ENCODE data around the gene TRAF2.
"Not testable (repeated sequence)": the region's sequence is repeated elsewhere in the genome, so short reads cannot be mapped to it uniquely, and the experiment has no call there.

Gene TRAF2, protein sequence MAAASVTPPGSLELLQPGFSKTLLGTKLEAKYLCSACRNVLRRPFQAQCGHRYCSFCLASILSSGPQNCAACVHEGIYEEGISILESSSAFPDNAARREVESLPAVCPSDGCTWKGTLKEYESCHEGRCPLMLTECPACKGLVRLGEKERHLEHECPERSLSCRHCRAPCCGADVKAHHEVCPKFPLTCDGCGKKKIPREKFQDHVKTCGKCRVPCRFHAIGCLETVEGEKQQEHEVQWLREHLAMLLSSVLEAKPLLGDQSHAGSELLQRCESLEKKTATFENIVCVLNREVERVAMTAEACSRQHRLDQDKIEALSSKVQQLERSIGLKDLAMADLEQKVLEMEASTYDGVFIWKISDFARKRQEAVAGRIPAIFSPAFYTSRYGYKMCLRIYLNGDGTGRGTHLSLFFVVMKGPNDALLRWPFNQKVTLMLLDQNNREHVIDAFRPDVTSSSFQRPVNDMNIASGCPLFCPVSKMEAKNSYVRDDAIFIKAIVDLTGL

DNA sequence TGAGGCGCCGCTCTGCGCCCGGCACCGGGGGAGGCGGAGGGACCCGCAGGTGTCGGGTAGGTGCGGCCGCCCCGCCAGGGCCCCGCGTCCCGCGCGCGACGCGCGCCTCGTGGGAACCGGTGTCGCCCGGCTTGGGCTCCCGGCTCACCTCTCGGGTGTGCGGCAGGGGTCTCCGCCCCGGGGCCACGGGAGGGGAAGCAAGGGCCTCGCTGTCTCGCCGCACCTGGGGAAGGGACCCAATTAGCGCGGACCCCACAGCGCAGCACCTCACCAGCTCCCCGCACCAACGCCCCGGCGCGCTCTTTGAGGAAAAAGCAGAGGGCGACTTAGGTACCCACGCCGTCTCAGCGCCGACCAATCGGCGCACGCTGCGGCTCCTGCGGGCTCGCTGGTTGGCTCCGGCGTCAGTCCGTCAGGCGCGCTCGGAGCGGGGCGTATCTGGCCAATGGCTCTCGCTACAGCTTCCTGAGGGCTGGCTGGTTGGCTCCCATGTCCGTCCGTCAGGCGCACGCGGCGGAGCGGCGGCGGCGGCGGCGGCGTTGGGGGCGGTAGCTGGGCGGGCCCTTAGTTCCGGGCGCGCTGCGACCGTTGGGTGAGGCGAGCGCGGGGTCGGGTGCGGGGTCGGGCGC is at the start of gene TRAF2:
TSS of gene TRAF2 (plus strand) at position 567 of the 629 bp plus-strand sequence. CDS start 12,225 bp downstream, outside the sequence.
- peak; percentile 99 for DNase-seq (ENCODE audit: low spot score)

DNA sequence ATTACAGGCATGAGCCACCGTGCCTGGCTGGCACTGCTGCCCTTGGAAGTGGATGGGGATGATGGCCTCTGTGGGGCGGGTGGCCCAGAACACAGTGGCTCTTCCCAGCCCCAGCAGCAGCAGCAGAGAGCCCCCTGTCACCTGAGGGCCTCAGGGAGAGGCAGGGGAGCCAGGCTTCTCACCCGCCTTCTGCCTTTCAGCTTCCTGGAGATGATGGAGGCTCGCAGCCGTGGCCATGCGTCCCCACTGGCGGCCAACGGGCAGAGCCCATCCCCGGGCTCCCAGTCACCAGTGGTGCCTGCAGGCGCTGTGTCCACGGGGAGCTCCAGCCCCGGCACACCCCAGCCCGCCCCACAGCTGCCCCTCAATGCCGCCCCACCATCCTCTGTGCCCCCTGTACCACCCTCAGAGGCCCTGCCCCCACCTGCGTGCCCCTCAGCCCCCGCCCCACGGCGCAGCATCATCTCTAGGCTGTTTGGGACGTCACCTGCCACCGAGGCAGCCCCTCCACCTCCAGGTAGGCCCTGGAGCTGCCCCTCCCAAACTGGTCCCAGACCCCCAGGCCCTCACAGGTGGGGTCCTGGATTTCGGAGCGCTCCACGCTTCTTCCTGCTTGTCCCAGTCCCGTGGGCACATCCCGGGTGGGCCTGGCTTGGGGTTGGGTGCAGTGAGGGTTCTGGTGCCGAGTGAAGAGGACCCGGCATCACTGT is 49.0 kb upstream of the TRAF2 start:
- DNase-seq (ENCODE audit: low spot score): no peak

DNA sequence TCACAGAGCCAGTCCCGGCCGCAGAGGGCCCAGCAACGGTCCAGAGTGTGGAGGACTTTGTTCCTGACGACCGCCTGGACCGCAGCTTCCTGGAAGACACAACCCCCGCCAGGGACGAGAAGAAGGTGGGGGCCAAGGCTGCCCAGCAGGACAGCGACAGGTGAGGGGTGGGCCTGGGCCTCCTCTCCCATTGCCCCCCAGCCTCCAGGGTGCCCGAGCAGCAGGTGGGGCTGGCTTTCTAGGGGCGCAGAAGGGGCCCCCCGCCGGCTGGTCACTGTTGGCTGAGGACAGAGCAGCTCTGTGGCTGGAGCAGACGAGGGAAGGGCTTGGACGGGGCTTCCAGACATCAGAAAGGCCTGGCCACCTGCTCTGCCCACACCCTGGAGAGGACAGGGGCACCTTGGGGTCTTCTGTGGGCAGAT is 48.4 kb upstream of the TRAF2 start:
- not testable (repeated sequence) for DNase-seq (ENCODE audit: low spot score)

DNA sequence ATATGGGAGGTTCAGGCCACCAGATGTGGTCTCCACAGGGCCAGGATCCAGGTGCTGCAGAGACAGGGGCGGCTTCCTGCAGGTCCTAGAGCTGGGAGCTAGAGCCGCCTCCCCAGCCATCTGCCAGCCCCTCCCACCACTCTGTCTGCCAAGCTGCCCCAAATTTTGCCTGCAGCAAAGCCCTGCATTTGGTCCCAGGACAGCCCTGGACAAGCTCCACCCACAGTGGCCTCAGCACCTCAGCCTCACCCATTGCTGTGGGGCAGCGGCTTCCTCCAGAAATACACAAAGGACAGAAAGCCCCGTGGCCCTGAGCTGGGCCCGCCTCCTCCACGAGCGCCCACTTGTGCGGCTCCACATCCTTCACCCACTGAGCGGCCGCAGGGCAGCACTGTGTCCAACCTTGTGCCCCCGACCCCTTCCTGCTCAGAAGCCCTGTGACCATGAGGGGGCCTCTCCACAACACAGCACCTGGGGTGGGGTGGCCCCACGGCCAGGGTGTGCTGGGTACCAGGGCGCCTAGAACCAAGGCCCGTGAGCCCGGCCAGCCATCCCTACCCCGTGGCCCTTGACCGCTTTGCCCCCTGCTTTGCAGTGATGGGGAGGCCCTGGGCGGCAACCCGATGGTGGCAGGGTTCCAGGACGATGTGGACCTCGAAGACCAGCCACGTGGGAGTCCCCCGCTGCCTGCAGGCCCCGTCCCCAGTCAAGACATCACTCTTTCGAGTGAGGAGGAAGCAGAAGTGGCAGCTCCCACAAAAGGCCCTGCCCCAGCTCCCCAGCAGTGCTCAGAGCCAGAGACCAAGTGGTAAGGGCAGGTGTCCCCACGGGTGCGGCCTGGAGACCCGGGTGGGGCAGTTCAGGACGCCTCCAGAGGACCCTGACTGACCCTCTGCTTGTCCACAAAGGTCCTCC is 47.7 kb upstream of the TRAF2 start:
- no peak for DNase-seq (ENCODE audit: low spot score)

DNA sequence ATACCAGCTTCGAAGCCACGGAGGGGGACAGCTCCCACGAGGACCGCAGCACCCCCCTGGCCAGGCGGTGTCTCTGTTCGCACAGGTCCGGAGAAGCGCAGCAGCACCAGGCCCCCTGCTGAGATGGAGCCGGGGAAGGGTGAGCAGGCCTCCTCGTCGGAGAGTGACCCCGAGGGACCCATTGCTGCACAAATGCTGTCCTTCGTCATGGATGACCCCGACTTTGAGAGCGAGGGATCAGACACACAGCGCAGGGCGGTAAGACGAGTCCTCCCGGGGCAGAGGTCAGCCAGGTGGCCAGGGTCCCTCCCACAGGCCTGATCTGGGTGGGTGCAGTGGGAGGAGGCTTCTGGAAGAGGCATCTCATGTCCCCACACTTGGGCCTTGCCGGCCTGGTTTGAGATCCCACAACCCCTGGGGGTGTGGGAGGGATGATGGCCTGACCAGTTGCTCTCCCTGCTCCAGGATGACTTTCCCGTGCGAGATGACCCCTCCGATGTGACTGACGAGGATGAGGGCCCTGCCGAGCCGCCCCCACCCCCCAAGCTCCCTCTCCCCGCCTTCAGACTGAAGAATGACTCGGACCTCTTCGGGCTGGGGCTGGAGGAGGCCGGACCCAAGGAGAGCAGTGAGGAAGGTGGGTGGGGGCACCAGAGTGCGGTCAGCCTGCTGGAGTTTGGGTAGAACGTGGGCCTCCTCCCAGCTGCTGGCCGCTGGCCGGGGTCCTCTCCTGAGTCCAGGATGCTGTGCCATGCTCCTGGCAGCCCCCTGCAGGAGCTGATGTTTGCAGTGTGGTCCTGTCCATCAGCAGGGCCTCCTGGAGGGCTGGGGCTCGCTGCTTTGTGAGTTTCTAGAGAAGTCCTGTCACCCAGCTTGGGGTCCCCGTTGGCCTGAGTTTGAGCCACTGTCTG is 46.8 kb upstream of the TRAF2 start:
- DNase-seq (ENCODE audit: low spot score): no peak

DNA sequence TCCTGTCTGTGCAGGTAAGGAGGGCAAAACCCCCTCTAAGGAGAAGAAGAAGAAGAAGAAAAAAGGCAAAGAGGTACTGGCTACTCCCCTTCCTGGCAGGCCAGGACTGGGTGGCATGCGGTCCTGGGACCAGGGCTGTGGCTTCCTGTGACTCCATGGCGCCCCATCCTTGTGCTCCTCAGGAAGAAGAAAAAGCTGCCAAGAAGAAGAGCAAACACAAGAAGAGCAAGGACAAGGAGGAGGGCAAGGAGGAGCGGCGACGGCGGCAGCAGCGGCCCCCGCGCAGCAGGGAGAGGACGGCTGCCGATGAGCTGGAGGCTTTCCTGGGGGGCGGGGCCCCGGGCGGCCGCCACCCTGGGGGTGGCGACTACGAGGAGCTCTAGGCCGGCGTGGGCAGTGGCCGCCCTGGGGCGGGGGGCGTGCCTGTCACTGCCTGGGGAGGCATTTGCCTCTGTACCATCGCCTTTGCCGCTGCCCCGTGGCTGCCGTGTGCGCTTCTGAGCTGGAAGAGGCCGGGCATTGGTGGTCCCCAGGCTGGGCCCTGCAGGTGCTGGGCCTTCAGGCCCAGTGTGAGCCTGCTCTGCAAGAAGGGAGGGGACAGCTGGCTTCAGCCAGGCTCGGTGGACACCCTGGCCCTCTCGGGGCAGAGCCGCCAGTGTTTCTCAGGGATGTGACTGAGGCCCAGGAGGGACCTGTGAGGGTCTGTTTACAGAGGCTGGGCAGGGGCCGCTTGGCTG is 46.0 kb upstream of the TRAF2 start:
- DNase-seq (ENCODE audit: low spot score): no peak

DNA sequence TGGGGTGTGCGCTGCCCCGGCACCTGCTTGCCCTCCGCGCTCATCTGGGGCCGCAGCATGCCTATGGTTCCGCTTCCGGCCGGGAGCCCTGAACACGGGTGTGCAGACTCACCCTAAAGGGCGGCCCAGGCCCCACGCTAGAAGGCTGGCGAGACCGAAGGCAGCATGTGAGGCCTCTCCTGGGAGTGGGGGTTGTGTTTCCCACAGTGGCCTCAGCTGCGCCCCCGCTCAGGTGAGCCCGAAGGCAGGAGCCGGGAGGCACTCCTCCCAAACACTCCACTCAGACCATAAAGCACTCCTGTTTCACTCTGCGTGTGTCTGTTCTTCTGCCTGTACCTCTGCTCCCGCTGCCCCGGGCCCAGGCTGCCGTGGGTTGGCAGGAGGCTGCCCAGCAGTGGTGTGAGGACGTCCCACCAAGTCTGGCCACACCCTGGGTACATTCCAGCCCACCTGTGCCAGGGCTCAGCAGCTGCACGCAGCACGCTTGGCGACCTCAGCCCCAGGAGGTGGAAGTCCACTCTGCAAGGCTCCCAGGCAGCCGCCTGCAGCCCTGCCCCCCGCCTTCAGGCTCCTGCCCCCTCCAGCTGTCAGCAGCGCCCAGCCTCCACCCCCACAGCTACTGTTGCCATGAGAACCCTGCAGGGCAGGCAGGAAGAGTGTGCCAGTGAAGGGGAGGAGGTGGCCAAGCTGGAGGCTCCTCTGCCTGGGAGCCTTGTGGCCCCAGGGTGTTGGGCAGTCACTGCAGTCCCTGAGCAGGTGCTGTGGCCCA is 45.3 kb upstream of the TRAF2 start:
- DNase-seq (ENCODE audit: low spot score): peak; percentile 79

DNA sequence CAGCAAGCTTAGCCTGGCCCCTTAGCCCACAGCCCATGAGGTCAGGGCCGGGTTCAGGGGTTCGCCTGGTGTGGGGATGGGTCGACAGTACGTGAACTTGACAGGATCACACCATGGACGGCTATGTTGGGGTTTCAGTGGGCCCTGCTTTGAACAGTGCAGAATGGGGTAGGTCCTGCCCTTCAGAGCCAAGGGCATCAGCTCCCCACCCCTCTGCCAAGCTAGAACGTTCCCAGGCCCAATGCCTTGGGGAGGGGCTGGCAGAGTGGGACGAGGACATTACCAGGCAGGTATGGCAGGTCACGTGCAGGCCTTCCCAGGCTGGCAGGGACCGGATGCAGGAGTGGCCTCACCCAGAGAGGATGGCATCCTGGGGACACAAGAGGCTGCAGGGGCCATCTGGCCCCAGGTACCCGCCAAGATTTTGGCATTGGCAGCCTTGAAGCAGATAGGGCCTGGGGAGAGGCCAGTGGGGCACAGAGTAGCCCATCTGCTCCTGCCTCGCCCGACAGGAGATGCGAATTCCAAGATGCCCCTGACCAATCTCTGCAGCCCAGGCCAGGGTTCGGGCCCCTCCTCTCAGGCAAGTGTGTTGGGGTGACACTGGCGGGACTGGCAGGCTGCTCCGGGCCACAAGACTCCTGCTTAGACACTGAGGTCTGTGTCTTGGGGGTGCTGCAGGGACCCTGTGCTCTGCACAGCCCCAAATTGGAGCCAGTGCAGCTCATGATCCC is 44.5 kb upstream of the TRAF2 start:
- DNase-seq (ENCODE audit: low spot score): not testable (repeated sequence)

DNA sequence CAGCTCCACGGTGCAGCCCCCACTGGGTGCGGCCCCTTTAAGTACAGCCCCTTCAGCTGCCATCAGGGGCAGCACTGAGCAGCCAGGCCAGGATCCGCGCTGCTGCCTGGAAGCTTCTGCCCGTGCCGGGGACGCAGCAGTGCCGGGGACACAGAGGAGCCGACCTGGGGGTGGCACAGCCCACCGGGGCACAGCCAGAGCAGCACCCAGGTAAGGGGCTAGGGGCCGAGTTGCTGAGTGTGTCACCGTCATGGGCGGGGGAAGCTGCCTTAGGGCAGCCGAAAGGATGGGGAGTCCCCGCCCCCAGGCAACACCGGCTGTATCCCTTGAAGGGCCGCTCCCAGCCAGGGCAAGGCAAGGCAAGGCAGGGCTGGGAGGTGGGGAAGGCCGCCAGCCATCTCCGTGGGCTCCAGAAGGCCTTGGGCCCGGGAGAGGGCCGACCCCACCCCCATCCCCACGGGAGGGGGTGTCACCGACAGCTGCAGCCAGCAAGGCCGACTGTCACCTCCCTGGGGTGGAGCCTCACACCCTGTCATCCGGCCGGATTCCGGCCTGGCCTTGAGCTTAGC is 43.9 kb upstream of the TRAF2 start, which contains the start of gene AJM1:
TSS of gene AJM1 (plus strand) at position 99 of the 569 bp plus-strand sequence. CDS start 1,937 bp downstream, outside the sequence.
- DNase-seq (ENCODE audit: low spot score): peak; percentile 78

DNA sequence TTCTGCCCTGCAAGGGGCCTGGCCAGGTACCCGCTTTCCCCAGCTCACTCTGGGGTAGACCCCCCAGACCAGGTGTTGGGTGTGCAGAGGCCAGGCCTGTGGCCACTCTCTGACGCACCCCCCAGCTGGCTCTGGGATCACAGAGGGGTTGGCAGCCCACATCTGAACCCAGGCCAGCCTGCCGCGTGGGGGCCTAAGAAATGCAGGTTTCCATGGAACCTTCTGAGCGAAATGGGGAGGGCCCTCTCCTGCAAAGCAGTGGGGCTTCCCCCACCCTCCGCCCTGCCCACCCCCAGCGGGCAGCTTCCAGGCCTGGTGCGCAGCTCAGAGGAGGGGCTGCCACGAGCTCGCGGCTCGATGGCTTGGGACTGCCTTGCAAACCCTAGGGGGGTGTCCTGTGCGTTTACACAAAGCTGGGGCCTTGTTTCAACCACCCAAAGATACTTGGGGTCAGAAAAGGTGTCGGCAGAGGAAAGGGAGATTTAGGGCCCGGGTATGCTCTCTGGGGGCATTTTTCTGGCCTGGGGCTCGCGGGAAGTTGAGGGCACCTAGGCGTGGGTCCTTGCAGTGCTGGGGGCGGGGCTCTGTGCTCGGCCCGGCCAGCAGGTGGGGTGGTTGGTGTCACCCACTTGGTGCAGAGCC is 43.0 kb upstream of the TRAF2 start:
- not testable (repeated sequence) for DNase-seq (ENCODE audit: low spot score)

DNA sequence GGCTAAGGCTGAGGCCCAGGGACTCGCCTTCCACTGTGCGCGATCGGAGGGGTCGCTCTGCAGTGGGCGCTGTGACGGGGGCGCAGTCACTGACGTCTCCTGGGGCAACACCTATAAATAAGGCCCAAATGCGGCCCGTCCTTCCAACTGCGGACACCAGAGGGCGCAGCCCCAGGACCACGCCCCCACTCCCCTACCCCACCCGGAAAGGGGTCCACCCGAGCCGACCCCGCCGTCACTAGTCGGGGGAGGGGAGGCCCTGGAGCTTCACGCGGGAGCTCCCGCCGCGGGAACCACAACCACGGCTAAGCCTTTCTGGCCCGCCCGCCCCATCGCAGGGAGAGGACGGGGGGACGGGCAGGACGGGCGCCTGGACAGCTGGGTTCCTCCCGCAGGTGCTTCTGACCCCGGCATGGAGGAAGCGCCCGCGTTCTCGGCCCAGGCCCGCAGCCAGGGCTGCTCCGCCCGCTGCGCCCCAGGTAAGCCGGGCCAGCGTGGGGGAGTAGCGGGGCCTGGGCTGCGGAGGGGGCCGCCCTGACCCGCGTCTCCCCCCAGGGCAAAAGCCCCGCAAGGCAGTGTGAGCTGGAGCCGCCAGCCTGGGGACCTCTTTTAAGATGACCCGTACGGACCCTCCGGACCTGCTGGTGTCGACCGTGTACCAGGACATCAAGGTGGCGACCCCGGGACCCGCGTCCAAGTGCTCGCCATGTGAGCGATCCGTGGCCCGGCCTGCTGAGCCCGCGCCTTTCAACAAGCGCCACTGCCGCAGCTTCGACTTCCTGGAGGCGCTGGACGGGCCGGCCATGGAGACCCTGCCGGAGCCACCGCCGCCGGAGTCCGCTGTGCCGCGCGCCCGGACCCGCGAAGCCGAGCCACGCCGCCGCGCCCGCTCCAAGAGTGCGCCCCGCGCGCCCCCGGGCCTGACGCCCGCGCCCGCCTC is 42.2 kb upstream of the TRAF2 start:
- not testable (repeated sequence) for DNase-seq (ENCODE audit: low spot score)

DNA sequence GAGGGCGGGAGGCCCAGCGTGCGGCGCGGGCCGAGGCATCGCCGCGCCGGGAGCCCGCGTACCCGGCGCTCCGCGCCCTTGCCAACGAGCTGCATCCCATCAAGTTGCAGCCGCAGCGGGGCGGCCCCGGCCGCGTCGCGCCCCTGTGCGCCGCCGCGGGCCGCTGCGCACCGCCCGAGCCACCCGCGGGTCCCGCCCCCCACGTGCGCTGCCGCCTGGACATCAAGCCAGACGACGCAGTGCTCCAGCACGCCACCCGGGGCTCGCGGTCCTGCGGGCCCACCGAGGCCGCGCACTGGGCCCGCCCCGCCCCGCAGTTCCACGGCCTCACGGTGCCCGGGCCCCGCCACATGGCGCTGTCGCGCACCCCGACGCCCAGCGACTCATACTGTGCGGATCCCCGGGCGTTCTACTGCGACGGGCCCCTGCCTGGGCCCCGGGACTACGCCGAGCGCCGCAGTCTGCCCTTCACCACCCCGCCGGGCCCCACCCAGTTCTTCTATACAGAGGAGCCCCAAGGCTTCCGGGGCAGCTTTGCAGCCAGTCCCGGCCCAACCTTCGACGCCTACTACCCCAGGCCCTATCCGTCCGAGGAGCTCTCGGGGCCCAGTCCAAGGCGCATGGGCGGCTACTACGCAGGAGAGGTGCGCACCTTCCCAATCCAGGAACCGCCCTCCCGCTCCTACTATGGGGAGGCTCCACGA is 41.4 kb upstream of the TRAF2 start:
- DNase-seq (ENCODE audit: low spot score): no peak

DNA sequence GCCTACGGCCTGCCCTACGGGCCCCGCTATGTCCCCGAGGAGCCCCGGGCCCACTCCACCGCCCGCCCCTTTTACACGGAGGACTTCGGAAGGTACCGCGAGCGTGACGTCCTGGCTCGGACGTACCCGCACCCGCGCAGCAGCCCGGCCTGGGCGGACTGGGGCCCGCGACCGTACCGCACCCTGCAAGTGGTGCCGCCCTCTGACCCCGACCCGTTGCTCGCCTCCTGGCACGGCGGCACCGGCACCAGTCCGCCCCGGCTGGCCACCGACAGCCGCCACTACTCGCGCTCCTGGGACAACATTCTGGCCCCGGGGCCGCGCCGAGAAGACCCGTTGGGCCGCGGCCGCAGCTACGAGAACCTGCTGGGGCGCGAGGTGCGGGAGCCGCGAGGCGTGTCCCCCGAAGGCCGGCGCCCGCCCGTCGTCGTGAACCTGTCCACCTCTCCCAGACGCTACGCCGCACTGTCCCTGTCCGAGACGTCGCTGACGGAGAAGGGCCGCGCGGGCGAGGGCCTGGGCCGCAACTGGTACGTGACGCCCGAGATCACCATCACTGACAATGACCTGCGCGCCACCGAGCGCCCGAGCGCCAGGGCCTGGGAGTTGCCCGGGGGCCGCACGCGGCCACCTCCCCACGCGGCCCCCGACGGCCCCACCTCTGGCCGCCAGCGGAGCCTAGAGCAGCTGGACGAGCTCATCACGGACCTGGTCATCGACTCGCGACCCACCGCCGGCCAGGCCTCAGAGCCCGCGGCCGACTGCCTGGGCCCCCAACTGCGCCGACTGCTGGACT is 40.7 kb upstream of the TRAF2 start:
- no peak for DNase-seq (ENCODE audit: low spot score)

DNA sequence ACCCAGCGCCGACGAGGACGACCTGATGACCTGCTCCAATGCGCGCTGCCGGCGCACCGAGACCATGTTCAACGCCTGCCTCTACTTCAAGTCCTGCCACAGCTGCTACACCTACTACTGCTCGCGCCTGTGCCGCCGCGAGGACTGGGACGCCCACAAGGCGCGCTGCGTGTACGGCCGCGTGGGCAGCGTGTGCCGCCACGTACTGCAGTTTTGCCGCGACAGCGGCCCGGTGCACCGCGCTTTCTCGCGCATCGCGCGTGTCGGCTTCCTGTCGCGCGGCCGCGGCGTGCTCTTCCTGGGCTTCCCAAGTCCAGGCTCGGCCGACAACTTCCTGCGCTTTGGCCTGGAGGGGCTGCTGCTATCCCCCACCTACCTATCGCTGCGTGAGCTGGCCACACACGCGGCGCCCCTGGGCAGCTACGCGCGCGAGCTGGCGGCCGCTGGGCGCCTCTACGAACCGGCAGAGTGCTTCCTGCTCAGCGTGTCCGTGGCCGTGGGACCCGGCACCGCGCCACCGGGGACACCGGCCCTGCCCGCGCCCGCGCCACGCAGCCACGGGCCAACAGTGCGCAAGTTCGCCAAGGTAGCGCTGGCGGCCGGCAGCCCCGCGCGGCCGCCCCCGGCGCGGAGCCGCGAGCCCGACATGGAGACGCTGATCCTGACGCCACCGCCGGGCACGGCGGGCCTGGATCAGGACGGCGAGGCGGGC is 39.8 kb upstream of the TRAF2 start:
- no peak for DNase-seq (ENCODE audit: low spot score)

Measured in kidney tubule cell (primary cell).